SK-N-SH (cell line): ENCODE measurements around the gene DNAJB6. TPM values are rescaled to one million over a fixed set of nuclear protein-coding genes. Genes with fewer than 3 reads are reported as not detected.

Experiments
- EZH2phosphoT487 ChIP-seq: fragments of 200-600 bp; sonication (generic); IDR thresholded peaks from 2 replicates; pipeline ENCODE4 v1.6.1; 2017; ENCODE audit warnings: low read depth, mixed run types, mild to moderate bottlenecking, antibody characterized with exemption, moderate library complexity, borderline replicate concordance
- FOXJ3 ChIP-seq: sonication (generic); formaldehyde crosslinking; IDR thresholded peaks from 2 replicates; pipeline ENCODE4 v1.5.1; 2020; ENCODE audit warnings: mild to moderate bottlenecking, missing genetic modification reagents
- NFIC ChIP-seq: IDR thresholded peaks from 2 replicates; pipeline ENCODE4 v1.4.0; 2012; ENCODE audit warnings: borderline replicate concordance
- NRF1 ChIP-seq: IDR thresholded peaks from 2 replicates; pipeline ENCODE4 v1.6.1; 2012; ENCODE audit warnings: low read depth, mild to moderate bottlenecking, low read length
- RCOR1 ChIP-seq: fragments of 150-350 bp; IDR thresholded peaks from 2 replicates; pipeline ENCODE4 v1.6.1; 2017; ENCODE audit warnings: antibody characterized with exemption, low read length
- SIN3A ChIP-seq: IDR thresholded peaks from 2 replicates; pipeline ENCODE4 v1.6.1; 2012; ENCODE audit warnings: low read depth, mild to moderate bottlenecking, low read length, moderate library complexity, borderline replicate concordance
- TAF1 ChIP-seq: IDR thresholded peaks from 2 replicates; pipeline ENCODE4 v1.6.1; 2012; ENCODE audit warnings: low read depth, mild to moderate bottlenecking, low read length, moderate library complexity, borderline replicate concordance
- polyA plus RNA-seq, 3 experiments: library from polyadenylated mRNA; depleted of rRNA; stranded (reverse); fragments of >200 nt; gene quantifications; 2 replicates each; pipeline ENCODE4 v1.2.3, GENCODE V29; 2012
- TF ChIP-seq, protein P1 (sequence below): IDR thresholded peaks from 2 replicates; pipeline ENCODE4 v1.4.0; 2012; ENCODE audit warnings: low read depth, borderline replicate concordance
- TF ChIP-seq, protein P2 (sequence below): IDR thresholded peaks from 2 replicates; pipeline ENCODE4 v1.6.1; 2012; ENCODE audit warnings: mild to moderate bottlenecking, low read depth, low read length, moderate library complexity
- TF ChIP-seq, protein P3 (sequence below): fragments of 200-600 bp; sonication (generic); IDR thresholded peaks from 2 replicates; pipeline ENCODE4 v1.6.1; 2017; ENCODE audit warnings: antibody characterized with exemption, mild to moderate bottlenecking, moderate library complexity

DNAJB6 gene
- polyA plus RNA-seq, 1 of the 3 experiments (the other 2 are of a cell fraction): 176 TPM

DNA sequence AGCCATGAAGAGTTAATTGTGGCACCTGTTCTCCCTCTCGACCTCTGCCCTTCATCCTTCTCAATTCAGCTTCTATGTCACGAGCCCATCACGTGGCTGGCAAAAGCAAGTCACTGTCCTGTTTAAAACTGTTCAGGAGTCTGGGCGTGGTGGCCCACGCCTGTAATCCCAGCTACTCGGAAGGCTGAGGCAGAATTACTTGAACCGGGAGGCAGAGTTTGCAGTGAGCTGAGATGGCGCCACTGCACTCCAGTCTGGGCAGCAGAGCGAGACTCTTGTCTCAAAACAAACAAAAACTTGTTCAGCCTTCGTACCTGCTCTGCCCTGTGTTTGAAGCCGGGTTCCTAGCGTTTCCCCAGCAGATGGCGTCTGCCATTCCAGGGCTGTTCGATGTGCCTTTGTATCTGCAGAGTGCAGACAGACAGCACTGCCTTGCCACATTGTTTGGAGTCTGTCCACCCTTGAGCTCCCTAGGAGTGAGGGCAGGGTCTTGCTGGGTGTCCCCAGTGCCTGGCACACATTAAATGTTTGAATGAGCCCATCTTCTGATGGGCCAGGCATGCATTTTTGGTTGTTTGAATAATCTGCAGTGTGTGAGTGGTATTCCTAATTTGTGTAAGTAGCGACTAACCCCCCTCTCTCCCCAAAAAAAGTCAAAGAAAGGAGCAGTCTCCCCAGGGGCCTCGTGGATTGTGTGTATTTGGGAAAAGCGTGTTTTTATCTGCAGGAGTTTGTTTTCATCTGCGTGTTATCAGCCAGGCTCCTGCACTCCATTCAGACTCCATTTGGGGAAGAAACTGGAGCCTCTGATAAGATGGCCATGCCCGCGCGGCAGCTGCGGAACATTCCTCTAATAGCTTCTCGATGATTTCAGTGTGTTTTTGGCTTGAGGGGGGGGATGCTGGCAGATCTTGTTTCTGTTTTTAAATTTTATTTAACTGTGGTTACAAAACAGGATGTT lies 61.2 kb downstream of the DNAJB6 start (continued):
- TF ChIP-seq NFIC: 0 out of 2 replicates have a peak, but pooled peaks have one; percentile 25
- TF ChIP-seq, protein P1, sequence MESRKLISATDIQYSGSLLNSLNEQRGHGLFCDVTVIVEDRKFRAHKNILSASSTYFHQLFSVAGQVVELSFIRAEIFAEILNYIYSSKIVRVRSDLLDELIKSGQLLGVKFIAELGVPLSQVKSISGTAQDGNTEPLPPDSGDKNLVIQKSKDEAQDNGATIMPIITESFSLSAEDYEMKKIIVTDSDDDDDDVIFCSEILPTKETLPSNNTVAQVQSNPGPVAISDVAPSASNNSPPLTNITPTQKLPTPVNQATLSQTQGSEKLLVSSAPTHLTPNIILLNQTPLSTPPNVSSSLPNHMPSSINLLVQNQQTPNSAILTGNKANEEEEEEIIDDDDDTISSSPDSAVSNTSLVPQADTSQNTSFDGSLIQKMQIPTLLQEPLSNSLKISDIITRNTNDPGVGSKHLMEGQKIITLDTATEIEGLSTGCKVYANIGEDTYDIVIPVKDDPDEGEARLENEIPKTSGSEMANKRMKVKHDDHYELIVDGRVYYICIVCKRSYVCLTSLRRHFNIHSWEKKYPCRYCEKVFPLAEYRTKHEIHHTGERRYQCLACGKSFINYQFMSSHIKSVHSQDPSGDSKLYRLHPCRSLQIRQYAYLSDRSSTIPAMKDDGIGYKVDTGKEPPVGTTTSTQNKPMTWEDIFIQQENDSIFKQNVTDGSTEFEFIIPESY: no peak
- TF ChIP-seq EZH2phosphoT487: no peak
- TF ChIP-seq, protein P2, sequence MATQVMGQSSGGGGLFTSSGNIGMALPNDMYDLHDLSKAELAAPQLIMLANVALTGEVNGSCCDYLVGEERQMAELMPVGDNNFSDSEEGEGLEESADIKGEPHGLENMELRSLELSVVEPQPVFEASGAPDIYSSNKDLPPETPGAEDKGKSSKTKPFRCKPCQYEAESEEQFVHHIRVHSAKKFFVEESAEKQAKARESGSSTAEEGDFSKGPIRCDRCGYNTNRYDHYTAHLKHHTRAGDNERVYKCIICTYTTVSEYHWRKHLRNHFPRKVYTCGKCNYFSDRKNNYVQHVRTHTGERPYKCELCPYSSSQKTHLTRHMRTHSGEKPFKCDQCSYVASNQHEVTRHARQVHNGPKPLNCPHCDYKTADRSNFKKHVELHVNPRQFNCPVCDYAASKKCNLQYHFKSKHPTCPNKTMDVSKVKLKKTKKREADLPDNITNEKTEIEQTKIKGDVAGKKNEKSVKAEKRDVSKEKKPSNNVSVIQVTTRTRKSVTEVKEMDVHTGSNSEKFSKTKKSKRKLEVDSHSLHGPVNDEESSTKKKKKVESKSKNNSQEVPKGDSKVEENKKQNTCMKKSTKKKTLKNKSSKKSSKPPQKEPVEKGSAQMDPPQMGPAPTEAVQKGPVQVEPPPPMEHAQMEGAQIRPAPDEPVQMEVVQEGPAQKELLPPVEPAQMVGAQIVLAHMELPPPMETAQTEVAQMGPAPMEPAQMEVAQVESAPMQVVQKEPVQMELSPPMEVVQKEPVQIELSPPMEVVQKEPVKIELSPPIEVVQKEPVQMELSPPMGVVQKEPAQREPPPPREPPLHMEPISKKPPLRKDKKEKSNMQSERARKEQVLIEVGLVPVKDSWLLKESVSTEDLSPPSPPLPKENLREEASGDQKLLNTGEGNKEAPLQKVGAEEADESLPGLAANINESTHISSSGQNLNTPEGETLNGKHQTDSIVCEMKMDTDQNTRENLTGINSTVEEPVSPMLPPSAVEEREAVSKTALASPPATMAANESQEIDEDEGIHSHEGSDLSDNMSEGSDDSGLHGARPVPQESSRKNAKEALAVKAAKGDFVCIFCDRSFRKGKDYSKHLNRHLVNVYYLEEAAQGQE: no peak; the same call in 1 of the 2 replicates
- no peak for TF ChIP-seq SIN3A
- peak; percentile 88 for TF ChIP-seq RCOR1
- 0 out of 2 replicates have a peak, but pooled peaks have one; percentile 48 for TF ChIP-seq FOXJ3 (CRISPR knock-in tag)
- TF ChIP-seq NRF1: no peak
- TF ChIP-seq, protein P3, sequence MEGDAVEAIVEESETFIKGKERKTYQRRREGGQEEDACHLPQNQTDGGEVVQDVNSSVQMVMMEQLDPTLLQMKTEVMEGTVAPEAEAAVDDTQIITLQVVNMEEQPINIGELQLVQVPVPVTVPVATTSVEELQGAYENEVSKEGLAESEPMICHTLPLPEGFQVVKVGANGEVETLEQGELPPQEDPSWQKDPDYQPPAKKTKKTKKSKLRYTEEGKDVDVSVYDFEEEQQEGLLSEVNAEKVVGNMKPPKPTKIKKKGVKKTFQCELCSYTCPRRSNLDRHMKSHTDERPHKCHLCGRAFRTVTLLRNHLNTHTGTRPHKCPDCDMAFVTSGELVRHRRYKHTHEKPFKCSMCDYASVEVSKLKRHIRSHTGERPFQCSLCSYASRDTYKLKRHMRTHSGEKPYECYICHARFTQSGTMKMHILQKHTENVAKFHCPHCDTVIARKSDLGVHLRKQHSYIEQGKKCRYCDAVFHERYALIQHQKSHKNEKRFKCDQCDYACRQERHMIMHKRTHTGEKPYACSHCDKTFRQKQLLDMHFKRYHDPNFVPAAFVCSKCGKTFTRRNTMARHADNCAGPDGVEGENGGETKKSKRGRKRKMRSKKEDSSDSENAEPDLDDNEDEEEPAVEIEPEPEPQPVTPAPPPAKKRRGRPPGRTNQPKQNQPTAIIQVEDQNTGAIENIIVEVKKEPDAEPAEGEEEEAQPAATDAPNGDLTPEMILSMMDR: peak; percentile 74
- peak; percentile 25; the same call in 1 of the 2 replicates for TF ChIP-seq TAF1
